GM18505 (cell line): ENCODE data around the gene METAP1D.

ENCODE experiments used
- ATAC-seq: cut with Tn5 transposase; IDR thresholded peaks from one replicate; pipeline ENCODE4 v1.9.1; 2021; ENCODE audit not compliant: unreplicated experiment
- POLR2A ChIP-seq: IDR thresholded peaks from 4 replicates; pipeline ENCODE4 v1.6.1; 2011; ENCODE audit warnings: borderline replicate concordance; ENCODE audit not compliant: insufficient read depth, insufficient read length; ENCODE audit errors: extremely low read depth

The METAP1D gene

GRCh38 chr2:172012677-172013391, 13.1 kb downstream of the METAP1D start:
- TF ChIP-seq POLR2A = no peak
- ATAC-seq = no peak

DNA sequence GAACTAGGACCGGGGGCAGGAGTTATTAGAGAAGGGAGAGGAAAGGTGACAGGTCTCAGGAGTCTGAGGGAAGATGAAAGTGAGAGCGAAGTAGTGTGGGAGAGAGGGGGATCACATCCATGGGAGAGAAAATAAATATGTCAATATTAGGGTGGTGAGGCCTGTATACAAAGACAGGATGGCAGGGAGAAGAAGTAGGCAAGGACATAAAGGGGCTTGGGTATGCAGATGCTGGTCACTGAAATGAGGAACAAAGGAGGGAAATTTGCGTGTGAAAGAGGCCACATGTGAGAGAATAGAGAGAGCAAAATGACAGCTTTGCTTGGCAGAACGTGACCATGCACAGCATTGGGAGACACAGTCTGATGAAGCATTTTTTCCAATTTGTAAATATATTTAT, 13.6 kb downstream of the METAP1D start:
- ATAC-seq = peak; percentile 83
- no peak for TF ChIP-seq POLR2A

DNA sequence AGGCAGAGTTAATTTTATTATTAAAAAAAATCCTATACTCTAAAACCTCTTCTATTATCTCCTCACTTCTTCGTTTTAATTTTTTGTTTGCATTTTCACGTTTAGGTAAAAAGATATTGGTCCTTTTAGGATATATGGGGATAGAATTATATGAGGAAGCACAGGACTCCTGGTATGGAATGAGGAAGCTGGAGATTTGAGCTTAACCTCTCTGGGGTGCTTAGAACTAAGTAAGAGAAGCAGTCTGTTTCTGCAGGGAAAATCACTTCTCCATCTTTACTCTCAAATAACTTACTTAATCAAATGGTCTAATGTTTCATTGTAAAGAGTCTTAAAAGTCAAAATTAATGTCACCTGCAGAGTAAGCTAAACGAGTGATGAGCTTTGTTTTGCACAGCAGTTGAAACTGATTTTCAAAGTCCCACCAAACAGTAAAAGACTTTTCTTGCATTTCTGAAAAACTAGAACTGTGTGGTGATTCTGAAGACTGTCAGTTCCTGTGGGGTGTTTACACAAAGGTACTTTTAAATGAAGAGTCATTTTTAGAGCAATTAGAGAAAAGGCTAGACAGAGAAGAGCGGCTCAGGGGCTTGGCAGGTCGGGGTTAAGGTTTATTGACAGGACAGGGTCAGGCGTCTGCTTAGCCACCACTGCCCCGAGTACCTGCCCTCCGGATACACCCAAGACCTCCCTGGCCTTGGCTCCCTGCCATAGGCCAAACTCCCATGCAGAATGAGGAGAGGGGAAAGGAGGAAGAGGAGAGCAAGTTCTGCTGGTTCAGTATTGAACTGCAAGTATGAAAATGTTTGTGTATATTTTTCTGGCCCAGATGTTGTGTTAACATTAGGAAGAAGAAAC, 21.6 kb downstream of the METAP1D start:
- ATAC-seq = no peak
- no peak for TF ChIP-seq POLR2A

GRCh38 chr2:172021955-172022354, 22.2 kb downstream of the METAP1D start:
- ATAC-seq = no peak

DNA sequence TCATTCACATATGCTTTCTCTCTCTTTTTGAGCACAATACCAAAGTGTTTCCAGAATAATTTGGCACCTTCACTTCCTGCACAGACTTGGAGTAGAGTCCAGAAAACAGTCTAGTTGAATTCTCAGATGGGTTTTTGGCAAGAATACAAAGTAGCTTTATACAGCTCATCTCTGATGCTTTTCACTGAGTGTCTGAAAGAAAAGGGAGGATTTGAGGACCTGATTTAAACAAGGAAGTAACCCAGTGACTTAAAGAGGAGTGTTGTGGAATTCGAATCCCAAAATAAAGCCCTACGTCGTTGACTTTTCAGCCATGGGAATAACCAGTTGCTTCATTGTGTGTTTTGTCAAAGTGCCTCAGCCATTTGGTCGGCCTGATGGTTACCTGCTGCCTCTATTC, 31.8 kb downstream of the METAP1D start:
- ATAC-seq = no peak
- TF ChIP-seq POLR2A = no peak

More at GRCh38 chr2:172021955-172022354, 22.2 kb downstream of the METAP1D start:
- no peak for TF ChIP-seq POLR2A

DNA sequence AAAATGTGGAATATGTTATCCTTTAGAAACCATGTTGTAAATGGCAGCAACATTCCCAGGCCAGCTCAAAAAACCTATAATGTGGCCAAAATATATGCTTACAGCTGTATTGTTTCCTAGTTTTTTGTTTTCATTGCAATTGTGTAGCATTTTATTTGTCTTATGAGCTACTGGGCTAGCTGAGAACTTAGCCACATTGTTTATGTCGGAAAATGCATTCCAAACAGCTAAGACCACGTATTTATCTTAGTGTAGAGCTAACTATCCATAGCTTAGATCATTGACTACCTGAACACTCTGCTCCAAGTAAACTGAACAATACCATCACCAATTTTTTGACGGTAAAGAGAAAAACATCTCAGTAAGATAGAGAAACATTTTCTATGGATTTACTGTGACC, 38.4 kb downstream of the METAP1D start:
- TF ChIP-seq POLR2A = no peak
- no peak for ATAC-seq

DNA sequence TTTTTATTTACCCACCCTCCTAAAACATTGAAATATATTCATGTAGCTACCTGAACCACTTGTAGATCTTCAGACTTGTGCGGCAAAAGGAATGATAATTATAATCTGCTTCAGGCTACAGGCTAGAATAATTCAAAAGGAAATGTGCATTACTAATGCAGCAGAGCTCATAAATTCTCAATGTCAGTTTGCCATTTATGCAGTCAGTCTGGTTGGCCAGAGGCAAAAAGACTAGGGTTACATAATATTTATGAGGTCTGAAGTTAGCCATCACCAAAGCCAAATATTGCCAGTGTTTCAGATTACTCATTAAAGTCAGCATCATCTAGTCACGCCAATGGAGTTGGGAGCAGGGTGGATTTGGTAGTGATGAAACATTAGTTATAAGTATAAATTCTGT, 38.9 kb downstream of the METAP1D start:
- no peak for ATAC-seq
- TF ChIP-seq POLR2A = no peak

DNA sequence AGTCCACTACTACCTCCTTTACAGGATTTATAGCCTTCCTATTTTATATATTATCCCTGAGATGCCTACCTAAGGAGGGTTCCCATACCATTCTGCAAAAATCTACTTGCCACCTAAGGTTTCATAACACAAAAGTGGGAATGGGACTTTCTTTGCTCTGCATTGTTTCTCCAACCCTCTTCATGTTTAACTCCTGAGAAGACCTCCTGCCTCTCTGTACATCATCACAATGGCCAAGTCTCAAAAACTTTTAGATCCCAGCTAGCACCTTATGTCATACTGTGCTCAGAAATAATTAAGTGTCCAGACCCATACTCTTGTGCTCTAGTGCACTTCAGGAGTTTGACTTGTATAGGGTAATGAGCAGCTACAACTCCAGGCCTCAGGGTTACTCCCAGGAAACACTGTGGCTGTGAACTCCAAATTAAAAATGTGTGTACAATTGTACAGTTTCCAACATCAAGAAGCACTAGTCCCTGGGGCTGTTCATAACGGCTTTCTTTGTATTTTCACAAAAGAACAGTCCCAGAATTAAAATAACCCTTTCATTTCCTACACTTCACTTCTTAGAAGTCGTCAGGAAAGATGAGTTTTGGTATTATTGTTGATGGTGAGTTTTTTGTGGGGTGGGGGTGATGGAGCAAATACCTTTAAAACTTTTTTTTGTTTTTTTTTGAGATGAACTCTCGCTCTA, 39.4 kb downstream of the METAP1D start:
- no peak for TF ChIP-seq POLR2A
- no peak for ATAC-seq

DNA sequence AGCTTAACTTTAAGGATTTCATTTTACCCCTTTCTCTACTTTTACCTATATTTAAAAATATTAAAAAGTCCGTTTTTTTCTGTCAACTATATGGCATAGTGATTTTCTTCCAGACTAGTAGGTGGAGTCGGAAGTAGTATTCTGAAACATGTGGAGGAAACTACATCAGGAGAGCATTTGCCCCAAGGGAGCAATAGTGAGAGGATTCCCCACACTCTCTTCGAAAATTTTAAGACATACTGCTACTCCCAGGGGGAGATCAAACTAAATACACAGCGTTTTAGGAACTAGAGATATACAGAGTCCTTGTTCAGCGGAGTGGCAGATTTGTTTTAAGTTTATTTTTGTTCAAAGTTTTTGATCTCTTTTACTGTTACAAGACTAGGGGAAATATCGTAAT, 40.6 kb downstream of the METAP1D start:
- no peak for ATAC-seq

GRCh38 chr2:172046080-172046678, 46.4 kb downstream of the METAP1D start:
- no peak for ATAC-seq
- no peak for TF ChIP-seq POLR2A

More for the DNA sequence above, 40.6 kb downstream of the METAP1D start:
- no peak for TF ChIP-seq POLR2A

DNA sequence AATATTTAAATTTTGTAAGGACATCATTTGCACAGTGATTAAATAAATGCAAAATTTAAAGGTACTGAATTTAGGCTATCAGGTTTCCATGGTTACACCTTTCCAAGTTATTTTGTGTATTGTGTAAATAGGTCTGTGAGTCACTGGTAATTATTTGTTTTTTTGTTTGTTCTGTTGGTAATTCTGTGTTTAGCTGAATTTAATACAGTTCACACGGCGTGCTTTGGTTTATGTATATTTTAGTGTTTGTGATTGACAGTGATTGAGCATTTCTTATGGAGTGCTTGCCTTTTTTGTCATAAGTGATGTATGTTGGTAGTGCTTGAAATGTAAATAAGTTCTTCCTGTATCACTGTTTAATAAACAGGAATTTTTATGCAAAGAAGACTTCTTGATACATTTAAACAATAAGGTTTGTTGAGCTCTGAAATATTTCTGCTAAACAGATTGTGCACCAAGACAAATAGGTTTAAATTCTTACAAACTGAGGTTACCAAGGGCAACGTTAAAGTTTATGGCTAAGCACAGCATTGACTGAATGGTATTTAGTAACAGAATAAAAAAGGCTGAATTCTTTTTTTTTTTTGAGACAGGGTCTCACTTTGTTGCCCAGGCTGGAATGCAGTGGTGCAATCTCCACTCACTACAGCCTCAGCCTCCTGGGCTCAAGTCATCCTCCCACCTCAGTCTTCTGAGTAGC, 47.3 kb downstream of the METAP1D start:
- no peak for TF ChIP-seq POLR2A
- ATAC-seq = no peak

- no peak for ATAC-seq
- no peak for TF ChIP-seq POLR2A
Observed at GRCh38 chr2:172047566-172048507, 48.1 kb downstream of the METAP1D start.
